GM12801 (cell line): ENCODE data around the gene CEACAM4.

Experiments used
- CTCF ChIP-seq: IDR thresholded peaks from one replicate; pipeline ENCODE4 v1.5.1; 2011; ENCODE audit warnings: control low read depth; ENCODE audit not compliant: insufficient read length; ENCODE audit errors: extremely low read depth

The CEACAM4 gene

GRCh38 chr19:41601771-41602170 lies 25.1 kb downstream of the CEACAM4 start:
- TF ChIP-seq CTCF, result no peak

- no peak for TF ChIP-seq CTCF
Observed at GRCh38 chr19:41599175-41599966, 27.5 kb downstream of the CEACAM4 start.

GRCh38 chr19:41597600-41598041 lies 29.3 kb downstream of the CEACAM4 start:
- no peak for TF ChIP-seq CTCF

- TF ChIP-seq CTCF, result no peak
Observed at GRCh38 chr19:41595890-41596280, 31.0 kb downstream of the CEACAM4 start.

- TF ChIP-seq CTCF, result no peak
Observed at GRCh38 chr19:41595258-41595889, 31.5 kb downstream of the CEACAM4 start.

GRCh38 chr19:41591951-41592562 lies 34.8 kb downstream of the CEACAM4 start:
- TF ChIP-seq CTCF, result no peak

GRCh38 chr19:41590936-41591335 lies 35.9 kb downstream of the CEACAM4 start:
- TF ChIP-seq CTCF, result no peak
